SK-N-SH (cell line): ENCODE results near the gene TPCN2.

Source experiments
- CHD2 ChIP-seq: fragments of 150-350 bp; IDR thresholded peaks from 2 replicates; pipeline ENCODE4 v1.6.1; 2018; ENCODE audit warnings: low read length; ENCODE audit not compliant: partially characterized antibody
- CTCF ChIP-seq: fragments of 200-600 bp; sonication (generic); IDR thresholded peaks from 2 replicates; pipeline ENCODE4 v1.6.1; 2017; ENCODE audit warnings: antibody characterized with exemption, mild to moderate bottlenecking, moderate library complexity
- EP300 ChIP-seq, 2 experiments: IDR thresholded peaks; 2 replicates each; pipeline versions ENCODE4 v1.4.0 to v1.6.1; 2012; ENCODE audit warnings: borderline replicate concordance in 1 of 2, low read depth in 1 of 2, low read length in 1 of 2
- MEF2A ChIP-seq: IDR thresholded peaks from 2 replicates; pipeline ENCODE4 v1.4.0; 2012; ENCODE audit warnings: low read depth, borderline replicate concordance
- TAF1 ChIP-seq: IDR thresholded peaks from 2 replicates; pipeline ENCODE4 v1.6.1; 2012; ENCODE audit warnings: low read depth, mild to moderate bottlenecking, low read length, moderate library complexity, borderline replicate concordance

GRCh38 chr11:69030301-69030700 is 18.4 kb upstream of the TPCN2 start:
- TF ChIP-seq CHD2 (no peak), MEF2A (no peak), EP300 (IDR thresholded peaks at IDR 0.05; ENCODE audit: borderline replicate concordance in 1 of 2, low read depth in 1 of 2, low read length in 1 of 2) (no peak), CTCF (no peak), TAF1 (no peak)
